ENCODE measurements around the gene MARK2.
A peak's percentile ranks its signal among the peaks of the same experiment; 100 is the strongest.

Gene MARK2

DNA sequence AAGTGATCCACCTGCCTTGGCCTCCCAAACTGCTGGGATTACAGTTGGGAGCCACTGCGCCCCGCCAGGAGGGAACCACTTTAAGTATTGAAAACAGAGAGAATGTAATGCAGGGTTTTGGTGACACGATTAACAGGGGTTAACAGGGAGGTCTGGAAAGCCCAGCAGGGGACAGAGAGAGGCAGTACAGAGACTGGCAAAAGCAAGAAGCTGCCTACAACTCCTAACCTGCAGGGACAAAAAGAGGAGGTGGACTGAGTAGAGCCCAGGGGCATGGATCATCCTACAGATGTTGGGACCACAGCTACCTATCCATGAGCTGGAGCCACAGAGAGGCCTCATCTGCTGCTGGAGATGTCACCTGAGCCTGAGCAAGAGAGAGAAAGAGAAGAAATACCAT is 27.4 kb upstream of the MARK2 start:
- Histone ChIP-seq H2AFZ (no peak overlapping the region), H3K4me1 (peaks cover 3% of the 10 kb centered on the region), H3K79me2 (no peaks in the 10 kb centered on the region), H3K9me3 (ENCODE audit: control insufficient read depth, low read length) (no peaks in the 10 kb centered on the region), H3K4me2 (ENCODE audit: low read length) (no peak overlapping the region), H3K9ac (no peak overlapping the region), H3K27me3 (ENCODE audit: control insufficient read depth, insufficient read depth, low read length) (no peaks in the 10 kb centered on the region), H3K4me3 (ENCODE audit: low read depth, low read length) (no peak overlapping the region), H3K36me3 (ENCODE audit: control insufficient read depth, insufficient read depth, low read length) (no peaks in the 10 kb centered on the region), H3K27ac (no peak overlapping the region)
- TF ChIP-seq, protein P1, sequence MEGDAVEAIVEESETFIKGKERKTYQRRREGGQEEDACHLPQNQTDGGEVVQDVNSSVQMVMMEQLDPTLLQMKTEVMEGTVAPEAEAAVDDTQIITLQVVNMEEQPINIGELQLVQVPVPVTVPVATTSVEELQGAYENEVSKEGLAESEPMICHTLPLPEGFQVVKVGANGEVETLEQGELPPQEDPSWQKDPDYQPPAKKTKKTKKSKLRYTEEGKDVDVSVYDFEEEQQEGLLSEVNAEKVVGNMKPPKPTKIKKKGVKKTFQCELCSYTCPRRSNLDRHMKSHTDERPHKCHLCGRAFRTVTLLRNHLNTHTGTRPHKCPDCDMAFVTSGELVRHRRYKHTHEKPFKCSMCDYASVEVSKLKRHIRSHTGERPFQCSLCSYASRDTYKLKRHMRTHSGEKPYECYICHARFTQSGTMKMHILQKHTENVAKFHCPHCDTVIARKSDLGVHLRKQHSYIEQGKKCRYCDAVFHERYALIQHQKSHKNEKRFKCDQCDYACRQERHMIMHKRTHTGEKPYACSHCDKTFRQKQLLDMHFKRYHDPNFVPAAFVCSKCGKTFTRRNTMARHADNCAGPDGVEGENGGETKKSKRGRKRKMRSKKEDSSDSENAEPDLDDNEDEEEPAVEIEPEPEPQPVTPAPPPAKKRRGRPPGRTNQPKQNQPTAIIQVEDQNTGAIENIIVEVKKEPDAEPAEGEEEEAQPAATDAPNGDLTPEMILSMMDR (IDR thresholded peaks at IDR 0.05), result no peak

DNA sequence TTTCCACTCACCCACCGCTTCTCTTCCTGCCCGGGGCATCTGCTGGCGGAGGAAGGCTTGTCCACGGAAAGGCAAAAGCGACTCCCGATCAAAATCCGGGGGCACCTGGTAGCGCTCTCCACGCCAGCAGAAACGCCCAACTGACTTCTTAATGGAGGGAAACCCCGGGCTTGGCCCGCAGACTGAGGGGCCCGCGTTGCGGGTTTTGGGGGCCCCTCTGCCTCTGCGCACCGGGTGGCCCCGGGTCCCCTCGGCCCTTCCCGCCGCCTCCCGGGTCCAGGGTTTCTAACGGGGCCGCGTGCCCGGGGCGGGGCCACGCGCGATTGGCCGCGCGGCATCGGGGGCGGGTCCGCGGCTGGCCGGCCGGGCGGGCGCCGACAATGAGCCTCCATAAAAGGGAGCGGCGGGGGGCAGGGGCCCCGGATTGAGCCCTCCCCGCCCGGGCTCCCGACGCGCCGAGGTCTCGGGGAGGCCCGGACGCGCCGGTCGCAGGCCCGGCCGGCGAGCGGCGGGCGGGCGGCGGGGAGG is 25.8 kb upstream of the MARK2 start, which contains the start of gene SPINDOC:
TSS of gene SPINDOC (plus strand) at position 422 of the 528 bp plus-strand sequence. CDS start 231 bp downstream, outside the sequence.
- Histone ChIP-seq H3K9ac (peak within 1 kb of the TSS; percentile 46), H3K36me3 (ENCODE audit: control insufficient read depth, insufficient read depth, low read length) (no peaks in the 10 kb centered on the region), H3K9me3 (ENCODE audit: control insufficient read depth, low read length) (no peaks in the 10 kb centered on the region), H2AFZ (peak within 1 kb of the TSS; percentile 78), H3K27ac (no peak within 1 kb of the TSS), H3K27me3 (ENCODE audit: control insufficient read depth, insufficient read depth, low read length) (no peaks in the 10 kb centered on the region), H3K4me1 (peaks cover 3% of the 10 kb centered on the region), H3K4me2 (ENCODE audit: low read length) (peak within 1 kb of the TSS; percentile 69), H3K4me3 (ENCODE audit: low read depth, low read length) (peak within 1 kb of the TSS; percentile 62), H3K79me2 (no peaks in the 10 kb centered on the region)
- TF ChIP-seq, protein P1 (IDR thresholded peaks at IDR 0.05), result no peak

DNA sequence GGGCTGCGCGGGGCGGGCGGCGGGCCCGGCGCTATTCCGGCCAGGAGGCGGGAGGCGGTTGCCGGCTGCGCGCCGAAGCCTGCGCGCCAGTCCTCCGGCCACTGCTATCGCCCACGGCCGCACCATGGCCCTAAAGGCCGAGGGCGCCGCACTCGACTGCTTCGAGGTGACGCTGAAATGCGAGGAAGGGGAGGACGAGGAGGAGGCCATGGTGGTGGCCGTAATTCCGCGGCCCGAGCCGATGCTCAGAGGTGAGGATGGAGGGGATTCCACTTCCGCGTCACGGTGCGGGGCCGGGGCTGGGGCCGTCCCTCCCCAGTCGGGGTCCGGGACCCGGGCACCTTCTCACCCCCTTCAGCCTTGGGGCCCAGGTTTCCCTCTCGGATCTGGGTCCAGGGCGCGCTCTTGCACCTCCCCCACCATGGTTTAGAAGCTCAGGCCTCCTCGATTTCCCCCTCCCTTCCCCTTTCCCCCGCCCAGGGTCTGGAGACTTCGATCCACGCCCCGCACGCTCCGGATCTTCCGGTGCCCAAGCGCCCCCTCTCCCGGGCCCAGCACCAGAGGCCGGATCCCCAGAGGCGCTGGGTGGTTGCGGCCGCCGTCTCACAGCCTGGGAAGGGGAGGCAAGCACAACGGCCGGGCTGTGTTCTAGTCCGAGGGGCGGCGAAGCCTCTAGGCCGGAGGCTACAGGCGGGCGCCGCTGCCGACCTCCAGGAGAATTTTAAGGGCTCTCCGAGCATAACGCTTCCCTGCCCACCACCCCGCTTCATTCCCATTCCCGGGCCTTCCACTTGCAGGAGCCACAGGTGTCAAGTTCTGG is 25.1 kb upstream of the MARK2 start:
- no peaks in the 10 kb centered on the region for H3K36me3 ChIP-seq (ENCODE audit: control insufficient read depth, insufficient read depth, low read length)
- H3K4me2 ChIP-seq (ENCODE audit: low read length), result peak overlapping the region; percentile 60
- peaks cover 3% of the 10 kb centered on the region for H3K4me1 ChIP-seq
- TF ChIP-seq, protein P1 (IDR thresholded peaks at IDR 0.05), result no peak
- H2AFZ ChIP-seq, result peak overlapping the region; percentile 78
- no peaks in the 10 kb centered on the region for H3K9me3 ChIP-seq (ENCODE audit: control insufficient read depth, low read length)
- H3K79me2 ChIP-seq, result no peaks in the 10 kb centered on the region
- H3K9ac ChIP-seq, result peak overlapping the region; percentile 46
- no peak overlapping the region for H3K27ac ChIP-seq
- H3K27me3 ChIP-seq (ENCODE audit: control insufficient read depth, insufficient read depth, low read length), result no peaks in the 10 kb centered on the region
- H3K4me3 ChIP-seq (ENCODE audit: low read depth, low read length), result peak overlapping the region; percentile 62

DNA sequence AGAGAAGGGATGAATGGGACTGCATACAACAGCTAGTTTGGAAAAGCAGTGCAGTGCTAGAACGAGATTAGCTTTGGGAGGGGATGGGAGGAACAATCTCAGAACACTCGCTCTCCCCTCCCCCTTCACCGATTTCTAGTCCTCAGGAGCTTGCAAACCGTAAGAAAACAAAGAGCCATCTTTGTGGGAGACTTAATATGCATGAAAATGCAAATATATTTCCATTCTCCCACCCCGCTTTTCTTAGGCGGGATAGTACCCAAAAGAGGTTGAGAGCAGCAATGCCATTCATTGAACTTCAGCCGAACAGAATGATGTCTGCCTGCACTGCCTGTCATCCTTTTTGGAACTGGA is 24.6 kb upstream of the MARK2 start:
- Histone ChIP-seq H3K9ac (no peak overlapping the region), H3K4me3 (ENCODE audit: low read depth, low read length) (peak overlapping the region; percentile 62), H3K79me2 (no peaks in the 10 kb centered on the region), H2AFZ (no peak overlapping the region), H3K4me2 (ENCODE audit: low read length) (peak overlapping the region; percentile 60), H3K27ac (no peak overlapping the region), H3K27me3 (ENCODE audit: control insufficient read depth, insufficient read depth, low read length) (no peaks in the 10 kb centered on the region), H3K36me3 (ENCODE audit: control insufficient read depth, insufficient read depth, low read length) (no peaks in the 10 kb centered on the region), H3K9me3 (ENCODE audit: control insufficient read depth, low read length) (no peaks in the 10 kb centered on the region), H3K4me1 (peaks cover 3% of the 10 kb centered on the region)
- TF ChIP-seq, protein P1 (IDR thresholded peaks at IDR 0.05), result no peak

Data from parathyroid adenoma (tissue), 2 donors.